H1 (cell line): ENCODE measurements around the gene NECAB3. TPM values are rescaled to one million over a fixed set of nuclear protein-coding genes. Genes with fewer than 3 reads are reported as not detected.

Source experiments
- CTCF ChIA-PET: fragments of 300-600 bp; sonication (Branson Sonifier 250); formaldehyde crosslinking; loops from one replicate; lab custom pipeline; 2021; ENCODE audit not compliant: partially characterized antibody; lab: Charles Lee
- POLR2A ChIA-PET: fragments of 300-600 bp; sonication (Branson Sonifier 250); formaldehyde crosslinking; loops from one replicate; lab custom pipeline; 2021; ENCODE audit warnings: inconsistent platforms; ENCODE audit not compliant: partially characterized antibody; lab: Charles Lee
- DNase-seq, 2 experiments: peaks; one replicate each; pipeline versions ENCODE4 v3.0.0 to v3.0.0-alpha.2; 2010 to 2022; ENCODE audit warnings: low spot score in 2 of 2, low read depth in 1 of 2, mixed read lengths in 1 of 2
- FAIRE-seq: peaks from 2 replicates; lab custom pipeline; 2011; peaks lifted over from hg19 to GRCh38; lab: Jason Lieb, UNC
- H2AFZ ChIP-seq: 2 replicates; pipeline ENCODE4 v1.8.1; 2012; ENCODE audit warnings: low read length, inconsistent platforms
- H2AK5ac ChIP-seq: 2 replicates; pipeline ENCODE4 v1.6.1; 2013; ENCODE audit warnings: low read depth, low read length
- H2BK120ac ChIP-seq: replicated peaks from 2 replicates; pipeline ENCODE3; 2013; ENCODE audit warnings: low read depth, low read length, inconsistent platforms
- H2BK12ac ChIP-seq: 2 replicates; pipeline ENCODE4 v1.6.1; 2013; ENCODE audit warnings: low read depth, low read length
- H2BK15ac ChIP-seq: 2 replicates; pipeline ENCODE4 v1.6.1; 2013; ENCODE audit warnings: low read length
- H2BK20ac ChIP-seq: 2 replicates; pipeline ENCODE4 v1.6.1; 2013; ENCODE audit warnings: low read length
- H2BK5ac ChIP-seq: 2 replicates; pipeline ENCODE4 v1.6.1; 2013; ENCODE audit warnings: low read depth, low read length
- H3K14ac ChIP-seq: 2 replicates; pipeline ENCODE4 v1.6.1; 2013; ENCODE audit warnings: inconsistent platforms; ENCODE audit not compliant: insufficient read length
- H3K18ac ChIP-seq: 2 replicates; pipeline ENCODE4 v1.6.1; 2013; ENCODE audit warnings: low read length; ENCODE audit errors: extremely low read depth
- H3K23ac ChIP-seq: 2 replicates; pipeline ENCODE4 v1.6.1; 2013; ENCODE audit warnings: inconsistent platforms; ENCODE audit not compliant: insufficient read length
- H3K23me2 ChIP-seq: 2 replicates; pipeline ENCODE4 v1.6.1; 2013; ENCODE audit warnings: low read depth, low read length
- H3K27ac ChIP-seq: 2 replicates; pipeline ENCODE4 v1.6.1; 2011; ENCODE audit warnings: low read depth, low read length, inconsistent platforms
- H3K27me3 ChIP-seq, 4 experiments: replicated peaks in 1 of 4; 1 replicate in 1 of 4; 2 replicates in 3 of 4; pipeline versions ENCODE4 v1.6.1 to v1.8.1; 2011 to 2013; ENCODE audit warnings: low read length in 3 of 4, mild to moderate bottlenecking in 3 of 4, inconsistent platforms in 2 of 4, mixed read lengths in 2 of 4, moderate library complexity in 1 of 4; ENCODE audit not compliant: control insufficient read depth in 3 of 4, insufficient read depth in 3 of 4; ENCODE audit errors: extremely low read depth in 1 of 4
- H3K36me3 ChIP-seq, 4 experiments: 2 replicates each; pipeline versions ENCODE4 v1.6.1 to v1.8.1; 2011 to 2013; ENCODE audit warnings: mild to moderate bottlenecking in 4 of 4, low read length in 3 of 4, moderate library complexity in 2 of 4, control low read depth in 1 of 4, inconsistent platforms in 1 of 4; ENCODE audit not compliant: insufficient read depth in 4 of 4, control insufficient read depth in 2 of 4
- H3K4ac ChIP-seq: replicated peaks from 2 replicates; pipeline ENCODE3; 2013; ENCODE audit warnings: low read length, low read depth, mixed read lengths, inconsistent platforms; ENCODE audit not compliant: insufficient read length
- H3K4me1 ChIP-seq, 4 experiments: replicated peaks in 1 of 4; 1 replicate in 1 of 4; 2 replicates in 3 of 4; pipeline versions ENCODE4 v1.6.1 to v1.8.1; 2011 to 2013; ENCODE audit warnings: low read length in 3 of 4, inconsistent platforms in 2 of 4, mixed read lengths in 1 of 4; ENCODE audit not compliant: insufficient read depth in 4 of 4, control insufficient read depth in 3 of 4
- H3K4me2 ChIP-seq, 2 experiments: 2 replicates each; pipeline versions ENCODE4 v1.6.1 to v1.8.1; 2011 to 2013; ENCODE audit warnings: low read depth in 2 of 2, low read length in 2 of 2, control low read depth in 1 of 2, inconsistent platforms in 1 of 2, mild to moderate bottlenecking in 1 of 2; ENCODE audit not compliant: insufficient read depth in 1 of 2
- H3K4me3 ChIP-seq, 4 experiments: fragments of 200-600, 300-600 bp in 1 of 4; sonication (generic), shearing (Covaris generic), sonication (Bioruptor Twin) in 1 of 4; 2 replicates each; pipeline versions ENCODE4 v1.5.1 to v1.8.1; 2011 to 2016; ENCODE audit warnings: low read length in 4 of 4, low read depth in 3 of 4, control low read depth in 2 of 4, inconsistent platforms in 2 of 4, mild to moderate bottlenecking in 2 of 4, mixed read lengths in 1 of 4, moderate library complexity in 1 of 4; ENCODE audit not compliant: insufficient read depth in 2 of 4; ENCODE audit errors: extremely low read depth in 1 of 4
- H3K56ac ChIP-seq: replicated peaks from 2 replicates; pipeline ENCODE3; 2013; ENCODE audit warnings: low read depth, mild to moderate bottlenecking, mixed read lengths, low read length, inconsistent platforms; ENCODE audit not compliant: insufficient read length
- H3K79me1 ChIP-seq: 2 replicates; pipeline ENCODE4 v1.6.1; 2013; ENCODE audit warnings: low read depth, low read length, control low read depth
- H3K79me2 ChIP-seq, 2 experiments: 2 replicates each; pipeline versions ENCODE4 v1.6.1 to v1.8.1; 2012 to 2013; ENCODE audit warnings: low read length in 2 of 2, mild to moderate bottlenecking in 2 of 2, inconsistent platforms in 1 of 2; ENCODE audit not compliant: insufficient read depth in 2 of 2, control insufficient read depth in 1 of 2
- H3K9ac ChIP-seq, 4 experiments: replicated peaks in 1 of 4; 1 replicate in 1 of 4; 2 replicates in 3 of 4; pipeline versions ENCODE4 v1.6.1 to v1.8.1; 2011 to 2013; ENCODE audit warnings: low read depth in 3 of 4, low read length in 3 of 4, control low read depth in 2 of 4, mild to moderate bottlenecking in 2 of 4, moderate library complexity in 2 of 4, inconsistent platforms in 1 of 4; ENCODE audit errors: extremely low read depth in 1 of 4
- H3K9me3 ChIP-seq, 2 experiments: 2 replicates each; pipeline versions ENCODE4 v1.6.1 to v1.8.1; 2012 to 2013; ENCODE audit warnings: mild to moderate bottlenecking in 2 of 2, moderate library complexity in 2 of 2, control low read depth in 1 of 2, inconsistent platforms in 1 of 2, low read depth in 1 of 2, low read length in 1 of 2, mixed read lengths in 1 of 2; ENCODE audit not compliant: insufficient read depth in 2 of 2
- H4K20me1 ChIP-seq, 2 experiments: replicated peaks in 1 of 2; 2 replicates each; pipeline versions ENCODE3 to v1.8.1; 2011 to 2013; ENCODE audit warnings: inconsistent platforms in 2 of 2, low read length in 2 of 2, mild to moderate bottlenecking in 1 of 2; ENCODE audit not compliant: insufficient read depth in 2 of 2, control insufficient read depth in 1 of 2
- H4K5ac ChIP-seq: 2 replicates; pipeline ENCODE4 v1.6.1; 2013; ENCODE audit warnings: low read length, low read depth, mixed read lengths, inconsistent platforms; ENCODE audit not compliant: insufficient read length
- H4K8ac ChIP-seq: 2 replicates; pipeline ENCODE4 v1.8.0; 2013; ENCODE audit warnings: mild to moderate bottlenecking, moderate library complexity, low read length, inconsistent platforms; ENCODE audit not compliant: insufficient read depth; ENCODE audit errors: extremely low read depth
- H4K91ac ChIP-seq: replicated peaks from 2 replicates; pipeline ENCODE3; 2013; ENCODE audit warnings: low read length, mixed read lengths, inconsistent platforms; ENCODE audit not compliant: insufficient read length
- CBX8 ChIP-seq: fragments of 300-800, 300-1000 bp; sonication (generic); IDR thresholded peaks from 2 replicates; pipeline ENCODE4 v1.7.1; 2016; ENCODE audit warnings: low read depth, low read length, borderline replicate concordance
- RAD21 ChIP-seq, 2 experiments: IDR thresholded peaks in 1 of 2; conservative IDR thresholded peaks in 1 of 2; 2 replicates each; pipeline ENCODE4 v1.6.1; 2011; ENCODE audit warnings: low read depth in 2 of 2, low read length in 2 of 2, improper control_type of control experiment in 1 of 2, inconsistent platforms in 1 of 2, mild to moderate bottlenecking in 1 of 2, moderate library complexity in 1 of 2
- RFX5 ChIP-seq: IDR thresholded peaks from 2 replicates; pipeline ENCODE4 v1.6.1; 2011; ENCODE audit warnings: low read depth, low read length, improper control_type of control experiment, borderline replicate concordance
- WGBS, 2 experiments: shearing (Covaris generic) in 1 of 2; methylation state at CpG; one replicate each; pipeline versions ENCODE4 v1.1.6 to v1.1.7; 2013 to 2015; ENCODE audit warnings: low lambda C conversion rate in 2 of 2, mixed read lengths in 2 of 2, inconsistent platforms in 1 of 2, low coverage in 1 of 2, missing lambda C conversion rate in 1 of 2; ENCODE audit not compliant: insufficient replicate concordance in 2 of 2, insufficient coverage in 1 of 2, insufficient read length in 1 of 2; ENCODE audit errors: extremely low coverage in 1 of 2, missing lambda C conversion rate in 1 of 2; 5-methylcytosine and 5-hydroxymethylcytosine counted together
- polyA plus RNA-seq, 7 experiments: library from polyadenylated mRNA; depleted of rRNA in 3 of 7; stranded (reverse) in 5 of 7; unstranded in 2 of 7; fragments of >200 nt in 5 of 7; fragments of 200-250 nt in 2 of 7; gene quantifications; 1 replicate in 5 of 7; 2 replicates in 1 of 7; 4 replicates in 1 of 7; pipeline versions ENCODE4 v1.2.1 to v1.2.3, GENCODE V29; 2011 to 2013; ENCODE audit warnings: missing spikeins in 2 of 7, mixed read lengths in 2 of 7
- total RNA-seq: library from RNA; stranded (reverse); fragmentation: NEBNext Ultra II Directional; extraction: Animal tissue kit (Norgen Biotek cat#: 25700); gene quantifications from 2 replicates; pipeline ENCODE4 v1.2.1, GENCODE V29; 2021
- TF ChIP-seq, protein P1 (sequence below), 3 experiments: IDR thresholded peaks; 1 replicate in 2 of 3; 2 replicates in 1 of 3; pipeline versions ENCODE4 v1.5.1 to v1.6.1; 2011; ENCODE audit warnings: low read length in 3 of 3, mild to moderate bottlenecking in 3 of 3, inconsistent platforms in 2 of 3, low read depth in 1 of 3, moderate library complexity in 1 of 3; ENCODE audit not compliant: insufficient read depth in 1 of 3; ENCODE audit errors: control extremely low read depth in 1 of 3

Gene NECAB3
- total and polyA plus RNA-seq, 2 of the 8 experiments (the other 6 are each of a cell fraction or from before 2014, with no cell fraction given) = 20.5 to 46.2 TPM

DNA sequence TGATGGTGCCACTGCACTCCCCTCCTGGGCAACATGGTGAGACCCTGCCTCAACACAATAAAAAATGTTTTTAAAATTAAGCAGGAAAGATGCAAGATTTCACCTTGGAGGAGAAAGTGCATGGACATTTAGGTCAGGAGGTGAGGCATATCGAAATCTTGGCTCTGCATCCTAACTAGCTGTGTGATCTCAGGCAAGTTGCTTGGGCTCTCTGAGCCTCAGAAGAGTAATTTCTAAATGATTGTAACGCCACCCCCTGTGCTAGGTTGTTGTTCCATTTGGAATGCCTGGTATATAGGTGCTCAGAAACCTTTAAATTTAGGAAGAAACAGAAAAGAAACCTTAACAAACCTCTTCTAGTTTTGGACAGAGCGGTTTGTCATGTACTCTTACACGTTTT is 48.0 kb downstream of the NECAB3 start:
- Histone ChIP-seq H3K9ac (no peak overlapping the region), H2BK5ac (no peak overlapping the region), H3K23me2 (no peaks in the 10 kb centered on the region), H4K20me1 (peaks cover 0 to 2% of the 10 kb centered on the region in 2 experiments), H3K18ac (no peak overlapping the region), H2BK15ac (no peak overlapping the region), H2BK12ac (no peak overlapping the region), H3K14ac (no peak overlapping the region), H4K91ac (no peak overlapping the region), H3K27ac (no peak overlapping the region), H3K9me3 (no peaks in the 10 kb centered on the region), H2AK5ac (no peak overlapping the region), H3K79me2 (no peaks in the 10 kb centered on the region), H3K36me3 (peaks cover 3 to 17% (median 6%) of the 10 kb centered on the region in 4 experiments; a peak in 6 of 8 replicates), H2AFZ (no peak overlapping the region), H3K56ac (no peak overlapping the region), H3K79me1 (no peaks in the 10 kb centered on the region), H3K23ac (no peak overlapping the region), H3K4me2 (no peak overlapping the region), H2BK120ac (no peak overlapping the region), H4K8ac (no peak overlapping the region)
- 89% methylated on average over 4 of the region's 4 CpGs; no CpG with 5 or more reads in 1 of the 2 experiments for WGBS, 2 experiments
- CTCF ChIA-PET = interaction anchor here (0.8 to 0.9 kb wide), 2 partner anchors 9 to 169 kb away, joined by 3 read pairs; no protein-coding TSS in a partner anchor
- POLR2A ChIA-PET = no interaction called here
- no peak for DNase-seq
- FAIRE-seq = no peak
- TF ChIP-seq CBX8 (no peak), RAD21 (IDR thresholded peaks at IDR 0.05 in 1 of 2, conservative IDR thresholded peaks at IDR 0.05 in 1 of 2; ENCODE audit: low read depth in 2 of 2, low read length in 2 of 2) (no peak), RFX5 (no peak)
- TF ChIP-seq, protein P1, sequence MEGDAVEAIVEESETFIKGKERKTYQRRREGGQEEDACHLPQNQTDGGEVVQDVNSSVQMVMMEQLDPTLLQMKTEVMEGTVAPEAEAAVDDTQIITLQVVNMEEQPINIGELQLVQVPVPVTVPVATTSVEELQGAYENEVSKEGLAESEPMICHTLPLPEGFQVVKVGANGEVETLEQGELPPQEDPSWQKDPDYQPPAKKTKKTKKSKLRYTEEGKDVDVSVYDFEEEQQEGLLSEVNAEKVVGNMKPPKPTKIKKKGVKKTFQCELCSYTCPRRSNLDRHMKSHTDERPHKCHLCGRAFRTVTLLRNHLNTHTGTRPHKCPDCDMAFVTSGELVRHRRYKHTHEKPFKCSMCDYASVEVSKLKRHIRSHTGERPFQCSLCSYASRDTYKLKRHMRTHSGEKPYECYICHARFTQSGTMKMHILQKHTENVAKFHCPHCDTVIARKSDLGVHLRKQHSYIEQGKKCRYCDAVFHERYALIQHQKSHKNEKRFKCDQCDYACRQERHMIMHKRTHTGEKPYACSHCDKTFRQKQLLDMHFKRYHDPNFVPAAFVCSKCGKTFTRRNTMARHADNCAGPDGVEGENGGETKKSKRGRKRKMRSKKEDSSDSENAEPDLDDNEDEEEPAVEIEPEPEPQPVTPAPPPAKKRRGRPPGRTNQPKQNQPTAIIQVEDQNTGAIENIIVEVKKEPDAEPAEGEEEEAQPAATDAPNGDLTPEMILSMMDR (IDR thresholded peaks at IDR 0.05; ENCODE audit: control extremely low read depth in 1 of 3, insufficient read depth in 1 of 3, low read depth in 1 of 3, low read length in 3 of 3) = no peak
- TF ChIP-seq, all 59 proteins: peak for 0
- H3K27me3 ChIP-seq = no peaks in the 10 kb centered on the region
- H4K5ac ChIP-seq = no peak overlapping the region
- H3K4me1 ChIP-seq = no peaks in the 10 kb centered on the region
- no peak overlapping the region for H3K4ac ChIP-seq
- H3K4me3 ChIP-seq = no peak overlapping the region
- H2BK20ac ChIP-seq = no peak overlapping the region
